HepG2 (cell line): ENCODE measurements around the gene P2RY2. TPM values are rescaled to one million over a fixed set of nuclear protein-coding genes. Genes with fewer than 3 reads are reported as not detected.
A peak's percentile ranks its signal among the peaks of the same experiment; 100 is the strongest.

Experiments
- BRD4 ChIP-seq: sonication (generic); formaldehyde crosslinking; IDR thresholded peaks from 2 replicates; pipeline ENCODE4 v1.4.0; 2020; ENCODE audit warnings: missing genetic modification reagents
- FOXA3 ChIP-seq: IDR thresholded peaks from 2 replicates; pipeline ENCODE4 v1.6.1; 2016; ENCODE audit warnings: missing genetic modification reagents, missing compliant biosample characterization
- GABPA ChIP-seq, 2 experiments: IDR thresholded peaks; 2 replicates each; pipeline ENCODE4 v1.6.1; 2011 to 2016; ENCODE audit warnings: low read depth in 2 of 2, low read length in 1 of 2, missing biosample characterization in 1 of 2, missing genetic modification characterization in 1 of 2
- HDAC1 ChIP-seq: sonication (generic); formaldehyde crosslinking; IDR thresholded peaks from 2 replicates; pipeline ENCODE4 v1.5.1; 2020; ENCODE audit warnings: mild to moderate bottlenecking, missing genetic modification reagents
- HHEX ChIP-seq: IDR thresholded peaks from 2 replicates; pipeline ENCODE4 v1.6.1; 2016; ENCODE audit warnings: control low read depth
- KAT8 ChIP-seq: IDR thresholded peaks from 2 replicates; pipeline ENCODE4 v1.6.1; 2016; ENCODE audit warnings: missing genetic modification reagents, missing compliant biosample characterization
- NFYB ChIP-seq: sonication (generic); formaldehyde crosslinking; IDR thresholded peaks from 2 replicates; pipeline ENCODE4 v1.4.0; 2020; ENCODE audit warnings: missing genetic modification reagents
- NRL ChIP-seq: sonication (generic); formaldehyde crosslinking; IDR thresholded peaks from 2 replicates; pipeline ENCODE4 v1.5.0; 2020; ENCODE audit warnings: missing genetic modification reagents, mild to moderate bottlenecking, moderate library complexity, borderline replicate concordance
- POGZ ChIP-seq: sonication (generic); formaldehyde crosslinking; IDR thresholded peaks from 2 replicates; pipeline ENCODE4 v1.4.0; 2020; ENCODE audit warnings: mild to moderate bottlenecking, missing genetic modification reagents
- RFXAP ChIP-seq: sonication (generic); formaldehyde crosslinking; IDR thresholded peaks from 2 replicates; pipeline ENCODE4 v1.4.0; 2020; ENCODE audit warnings: missing genetic modification reagents, borderline replicate concordance
- TARDBP ChIP-seq: sonication (generic); formaldehyde crosslinking; IDR thresholded peaks from 2 replicates; pipeline ENCODE4 v1.8.0; 2022; ENCODE audit warnings: mild to moderate bottlenecking, missing genetic modification reagents
- ZNF251 ChIP-seq: sonication (generic); formaldehyde crosslinking; IDR thresholded peaks from 2 replicates; pipeline ENCODE4 v1.9.0; 2021; ENCODE audit warnings: mild to moderate bottlenecking, missing genetic modification reagents
- polyA plus RNA-seq, 8 experiments: library from polyadenylated mRNA; depleted of rRNA in 3 of 8; stranded (reverse) in 7 of 8; unstranded in 1 of 8; fragments of >200 nt; fragmentation: Illumina TruSeq in 4 of 8; extraction: Trizol in 4 of 8; gene quantifications; 2 replicates each; pipeline versions ENCODE4 v1.2.1 to v1.2.3, GENCODE V29; 2011 to 2016; ENCODE audit warnings: low read depth in 4 of 8, missing spikeins in 1 of 8, mixed read lengths in 1 of 8; ENCODE audit not compliant: insufficient read depth in 1 of 8
- total RNA-seq, 5 experiments: library from RNA; depleted of rRNA; stranded (reverse); fragments of >200 nt; fragmentation: Illumina TruSeq; extraction: Trizol; gene quantifications; 2 replicates each; pipeline ENCODE4 v1.2.3, GENCODE V29; 2016; ENCODE audit warnings: low read depth in 1 of 5
- TF ChIP-seq, protein P1 (sequence below), 2 experiments: sonication (generic) in 1 of 2; formaldehyde crosslinking in 1 of 2; IDR thresholded peaks; 2 replicates each; pipeline versions ENCODE4 v1.6.1 to v1.9.0; 2014 to 2022; ENCODE audit warnings: antibody characterized with exemption in 1 of 2, borderline replicate concordance in 1 of 2, inconsistent platforms in 1 of 2, low read depth in 1 of 2, missing genetic modification reagents in 1 of 2
- TF ChIP-seq, protein P2 (sequence below): sonication (generic); formaldehyde crosslinking; IDR thresholded peaks from 2 replicates; pipeline ENCODE4 v1.5.1; 2020; ENCODE audit warnings: missing genetic modification reagents, mild to moderate bottlenecking, borderline replicate concordance
- TF ChIP-seq, protein P3 (sequence below): sonication (generic); formaldehyde crosslinking; conservative IDR thresholded peaks from 2 replicates; pipeline ENCODE4 v1.4.0; 2020; ENCODE audit warnings: missing genetic modification reagents
- TF ChIP-seq, protein P4 (sequence below): fragments of 450-650 bp; IDR thresholded peaks from 2 replicates; pipeline ENCODE4 v1.6.1; 2017
- TF ChIP-seq, protein P5 (sequence below): sonication (generic); formaldehyde crosslinking; IDR thresholded peaks from 2 replicates; pipeline ENCODE4 v1.4.0; 2020; ENCODE audit warnings: missing genetic modification reagents; ENCODE audit errors: not compliant biosample characterization

The P2RY2 gene
- total and polyA plus RNA-seq, 2 of the 13 experiments (the other 11 are each of a cell fraction or from before 2014, with no cell fraction given), result 0.95 to 3.1 TPM

DNA sequence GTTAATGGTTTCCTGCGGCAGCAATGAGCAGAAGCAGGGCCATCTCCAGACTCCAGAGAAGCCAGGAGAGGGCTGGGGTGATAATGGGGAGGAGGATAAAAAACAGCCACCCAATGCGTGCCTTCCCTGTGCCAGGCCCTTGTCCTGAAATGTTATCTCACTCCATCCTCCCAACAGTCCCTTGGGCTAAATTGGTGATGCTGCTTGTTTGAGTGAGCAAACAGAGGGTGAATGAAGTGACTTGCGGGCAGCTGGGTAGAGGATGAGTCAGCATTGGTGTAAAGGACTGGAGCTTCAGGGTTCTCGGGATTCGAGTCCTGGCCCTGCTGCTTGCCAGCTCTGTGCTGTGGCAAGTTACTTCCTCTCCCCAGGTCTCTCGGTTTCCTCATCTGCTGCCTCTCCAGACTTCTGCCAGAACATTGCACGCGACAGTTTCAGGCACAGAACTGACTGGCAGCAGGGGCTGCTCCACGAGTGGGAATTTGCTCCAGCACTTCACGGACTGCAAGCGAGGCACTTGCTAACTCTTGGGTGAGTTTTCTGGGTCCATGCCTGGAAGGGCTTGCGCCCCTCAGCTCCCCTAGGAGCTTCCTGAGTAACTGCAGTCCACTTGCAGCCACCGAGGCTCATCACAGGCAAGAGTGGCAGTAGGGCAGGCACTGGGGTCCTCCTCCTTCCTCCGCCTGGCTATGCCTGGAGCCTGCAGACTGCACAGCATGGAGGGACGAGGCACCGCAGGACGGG lies 54.0 kb downstream of the P2RY2 start, which contains the start of gene P2RY6 (continued):
- TF ChIP-seq, protein P1, sequence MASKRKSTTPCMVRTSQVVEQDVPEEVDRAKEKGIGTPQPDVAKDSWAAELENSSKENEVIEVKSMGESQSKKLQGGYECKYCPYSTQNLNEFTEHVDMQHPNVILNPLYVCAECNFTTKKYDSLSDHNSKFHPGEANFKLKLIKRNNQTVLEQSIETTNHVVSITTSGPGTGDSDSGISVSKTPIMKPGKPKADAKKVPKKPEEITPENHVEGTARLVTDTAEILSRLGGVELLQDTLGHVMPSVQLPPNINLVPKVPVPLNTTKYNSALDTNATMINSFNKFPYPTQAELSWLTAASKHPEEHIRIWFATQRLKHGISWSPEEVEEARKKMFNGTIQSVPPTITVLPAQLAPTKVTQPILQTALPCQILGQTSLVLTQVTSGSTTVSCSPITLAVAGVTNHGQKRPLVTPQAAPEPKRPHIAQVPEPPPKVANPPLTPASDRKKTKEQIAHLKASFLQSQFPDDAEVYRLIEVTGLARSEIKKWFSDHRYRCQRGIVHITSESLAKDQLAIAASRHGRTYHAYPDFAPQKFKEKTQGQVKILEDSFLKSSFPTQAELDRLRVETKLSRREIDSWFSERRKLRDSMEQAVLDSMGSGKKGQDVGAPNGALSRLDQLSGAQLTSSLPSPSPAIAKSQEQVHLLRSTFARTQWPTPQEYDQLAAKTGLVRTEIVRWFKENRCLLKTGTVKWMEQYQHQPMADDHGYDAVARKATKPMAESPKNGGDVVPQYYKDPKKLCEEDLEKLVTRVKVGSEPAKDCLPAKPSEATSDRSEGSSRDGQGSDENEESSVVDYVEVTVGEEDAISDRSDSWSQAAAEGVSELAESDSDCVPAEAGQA (IDR thresholded peaks at IDR 0.05; ENCODE audit: low read depth), result no peak
- TF ChIP-seq, protein P1 (CRISPR knock-in tag; IDR thresholded peaks at IDR 0.05; ENCODE audit: borderline replicate concordance), result no peak
- TF ChIP-seq KAT8 (CRISPR knock-in tag) (no peak; the same call in 1 of the 2 replicates), GABPA (IDR thresholded peaks at IDR 0.05; ENCODE audit: low read depth, low read length) (no peak), GABPA (CRISPR knock-in tag; IDR thresholded peaks at IDR 0.05; ENCODE audit: low read depth) (no peak), HDAC1 (CRISPR knock-in tag) (no peak), FOXA3 (CRISPR knock-in tag) (peak; percentile 98), BRD4 (CRISPR knock-in tag) (no peak), NRL (CRISPR knock-in tag) (no peak), RFXAP (CRISPR knock-in tag) (no peak), NFYB (CRISPR knock-in tag) (no peak), HHEX (CRISPR knock-in tag) (no peak), POGZ (CRISPR knock-in tag) (no peak), TARDBP (no peak), ZNF251 (CRISPR knock-in tag) (no peak)
- TF ChIP-seq, protein P2, sequence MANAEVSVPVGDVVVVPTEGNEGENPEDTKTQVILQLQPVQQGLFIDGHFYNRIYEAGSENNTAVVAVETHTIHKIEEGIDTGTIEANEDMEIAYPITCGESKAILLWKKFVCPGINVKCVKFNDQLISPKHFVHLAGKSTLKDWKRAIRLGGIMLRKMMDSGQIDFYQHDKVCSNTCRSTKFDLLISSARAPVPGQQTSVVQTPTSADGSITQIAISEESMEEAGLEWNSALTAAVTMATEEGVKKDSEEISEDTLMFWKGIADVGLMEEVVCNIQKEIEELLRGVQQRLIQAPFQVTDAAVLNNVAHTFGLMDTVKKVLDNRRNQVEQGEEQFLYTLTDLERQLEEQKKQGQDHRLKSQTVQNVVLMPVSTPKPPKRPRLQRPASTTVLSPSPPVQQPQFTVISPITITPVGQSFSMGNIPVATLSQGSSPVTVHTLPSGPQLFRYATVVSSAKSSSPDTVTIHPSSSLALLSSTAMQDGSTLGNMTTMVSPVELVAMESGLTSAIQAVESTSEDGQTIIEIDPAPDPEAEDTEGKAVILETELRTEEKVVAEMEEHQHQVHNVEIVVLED (CRISPR knock-in tag), result no peak
- TF ChIP-seq, protein P3, sequence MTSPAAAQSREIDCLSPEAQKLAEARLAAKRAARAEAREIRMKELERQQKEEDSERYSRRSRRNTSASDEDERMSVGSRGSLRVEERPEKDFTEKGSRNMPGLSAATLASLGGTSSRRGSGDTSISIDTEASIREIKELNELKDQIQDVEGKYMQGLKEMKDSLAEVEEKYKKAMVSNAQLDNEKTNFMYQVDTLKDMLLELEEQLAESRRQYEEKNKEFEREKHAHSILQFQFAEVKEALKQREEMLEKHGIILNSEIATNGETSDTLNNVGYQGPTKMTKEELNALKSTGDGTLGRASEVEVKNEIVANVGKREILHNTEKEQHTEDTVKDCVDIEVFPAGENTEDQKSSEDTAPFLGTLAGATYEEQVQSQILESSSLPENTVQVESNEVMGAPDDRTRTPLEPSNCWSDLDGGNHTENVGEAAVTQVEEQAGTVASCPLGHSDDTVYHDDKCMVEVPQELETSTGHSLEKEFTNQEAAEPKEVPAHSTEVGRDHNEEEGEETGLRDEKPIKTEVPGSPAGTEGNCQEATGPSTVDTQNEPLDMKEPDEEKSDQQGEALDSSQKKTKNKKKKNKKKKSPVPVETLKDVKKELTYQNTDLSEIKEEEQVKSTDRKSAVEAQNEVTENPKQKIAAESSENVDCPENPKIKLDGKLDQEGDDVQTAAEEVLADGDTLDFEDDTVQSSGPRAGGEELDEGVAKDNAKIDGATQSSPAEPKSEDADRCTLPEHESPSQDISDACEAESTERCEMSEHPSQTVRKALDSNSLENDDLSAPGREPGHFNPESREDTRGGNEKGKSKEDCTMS (CRISPR knock-in tag), result no peak
- TF ChIP-seq, protein P4, sequence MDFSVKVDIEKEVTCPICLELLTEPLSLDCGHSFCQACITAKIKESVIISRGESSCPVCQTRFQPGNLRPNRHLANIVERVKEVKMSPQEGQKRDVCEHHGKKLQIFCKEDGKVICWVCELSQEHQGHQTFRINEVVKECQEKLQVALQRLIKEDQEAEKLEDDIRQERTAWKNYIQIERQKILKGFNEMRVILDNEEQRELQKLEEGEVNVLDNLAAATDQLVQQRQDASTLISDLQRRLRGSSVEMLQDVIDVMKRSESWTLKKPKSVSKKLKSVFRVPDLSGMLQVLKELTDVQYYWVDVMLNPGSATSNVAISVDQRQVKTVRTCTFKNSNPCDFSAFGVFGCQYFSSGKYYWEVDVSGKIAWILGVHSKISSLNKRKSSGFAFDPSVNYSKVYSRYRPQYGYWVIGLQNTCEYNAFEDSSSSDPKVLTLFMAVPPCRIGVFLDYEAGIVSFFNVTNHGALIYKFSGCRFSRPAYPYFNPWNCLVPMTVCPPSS, result no peak
- TF ChIP-seq, protein P5, sequence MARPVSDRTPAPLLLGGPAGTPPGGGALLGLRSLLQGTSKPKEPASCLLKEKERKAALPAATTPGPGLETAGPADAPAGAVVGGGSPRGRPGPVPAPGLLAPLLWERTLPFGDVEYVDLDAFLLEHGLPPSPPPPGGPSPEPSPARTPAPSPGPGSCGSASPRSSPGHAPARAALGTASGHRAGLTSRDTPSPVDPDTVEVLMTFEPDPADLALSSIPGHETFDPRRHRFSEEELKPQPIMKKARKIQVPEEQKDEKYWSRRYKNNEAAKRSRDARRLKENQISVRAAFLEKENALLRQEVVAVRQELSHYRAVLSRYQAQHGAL (CRISPR knock-in tag), result no peak
